ENCODE measurements around the gene ARSB. TPM values are rescaled to one million over a fixed set of nuclear protein-coding genes. Genes with fewer than 3 reads are reported as not detected.
A peak's percentile ranks its signal among the peaks of the same experiment; 100 is the strongest.

Gene ARSB
- total RNA-seq, 6 donors from 2014 or later: 9.8 to 24.1 (median 18.7) TPM

DNA sequence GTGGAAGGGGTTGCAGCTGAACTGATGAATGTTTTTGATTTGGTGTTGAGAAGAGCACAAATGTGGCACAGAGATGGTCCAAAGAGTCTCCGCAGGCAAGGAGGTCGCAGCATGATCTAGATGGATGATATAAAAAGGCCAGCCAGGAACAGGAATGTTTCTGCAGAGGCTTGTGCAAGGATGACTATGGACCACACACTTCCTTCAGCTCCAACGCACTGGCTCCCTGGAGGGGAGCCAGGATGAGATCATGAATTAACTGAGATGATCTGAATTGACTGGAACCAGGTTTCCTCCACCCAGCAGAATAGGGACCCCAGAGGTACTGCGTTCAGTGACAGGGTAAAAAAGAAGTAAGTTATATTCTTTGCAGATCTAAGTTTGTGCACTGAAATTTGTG is 89.0 kb downstream of the ARSB start:
- Histone ChIP-seq H3K4me1 (no peaks in the 10 kb centered on the region), H3K9me3 (peaks cover 0 to 3% (median 0%) of the 10 kb centered on the region in 4 donors), H3K27me3 (no peaks in the 10 kb centered on the region), H3K4me3 (no peak overlapping the region), H3K27ac (no peak overlapping the region), H3K36me3 (no peaks in the 10 kb centered on the region)
- 39 to 59% methylated on average over 4 of the region's 4 CpGs for WGBS, 2 donors
- TF ChIP-seq EP300 (IDR thresholded peaks at IDR 0.05): no peak
- TF ChIP-seq POLR2A (IDR thresholded peaks at IDR 0.05): no peak
- TF ChIP-seq, protein P1, sequence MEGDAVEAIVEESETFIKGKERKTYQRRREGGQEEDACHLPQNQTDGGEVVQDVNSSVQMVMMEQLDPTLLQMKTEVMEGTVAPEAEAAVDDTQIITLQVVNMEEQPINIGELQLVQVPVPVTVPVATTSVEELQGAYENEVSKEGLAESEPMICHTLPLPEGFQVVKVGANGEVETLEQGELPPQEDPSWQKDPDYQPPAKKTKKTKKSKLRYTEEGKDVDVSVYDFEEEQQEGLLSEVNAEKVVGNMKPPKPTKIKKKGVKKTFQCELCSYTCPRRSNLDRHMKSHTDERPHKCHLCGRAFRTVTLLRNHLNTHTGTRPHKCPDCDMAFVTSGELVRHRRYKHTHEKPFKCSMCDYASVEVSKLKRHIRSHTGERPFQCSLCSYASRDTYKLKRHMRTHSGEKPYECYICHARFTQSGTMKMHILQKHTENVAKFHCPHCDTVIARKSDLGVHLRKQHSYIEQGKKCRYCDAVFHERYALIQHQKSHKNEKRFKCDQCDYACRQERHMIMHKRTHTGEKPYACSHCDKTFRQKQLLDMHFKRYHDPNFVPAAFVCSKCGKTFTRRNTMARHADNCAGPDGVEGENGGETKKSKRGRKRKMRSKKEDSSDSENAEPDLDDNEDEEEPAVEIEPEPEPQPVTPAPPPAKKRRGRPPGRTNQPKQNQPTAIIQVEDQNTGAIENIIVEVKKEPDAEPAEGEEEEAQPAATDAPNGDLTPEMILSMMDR (IDR thresholded peaks at IDR 0.05): no peak
- TF ChIP-seq POLR2AphosphoS5 (IDR thresholded peaks at IDR 0.05): no peak
- no peak for DNase-seq
- peak; percentile 63 to 82 for ATAC-seq (ENCODE audit: low FRiP score in 2 of 2)

DNA sequence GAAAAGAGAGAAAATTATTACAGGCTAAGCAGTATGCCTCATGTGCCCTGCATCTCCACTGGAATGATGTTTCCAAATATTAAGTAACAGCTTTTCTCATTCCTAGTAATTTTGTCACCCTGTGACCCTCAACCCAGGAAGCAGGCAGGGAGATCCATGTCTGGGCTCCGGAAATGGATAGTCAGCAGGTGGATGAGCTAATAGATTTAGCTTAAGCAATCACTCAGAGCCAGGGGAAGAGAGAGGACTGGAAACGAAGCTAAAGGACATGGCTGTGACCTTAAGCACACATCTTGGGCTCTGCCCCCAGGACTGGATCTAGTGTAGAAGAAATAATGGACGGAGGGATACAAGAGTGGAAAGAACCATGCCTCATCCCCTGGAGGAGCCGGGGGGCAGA is 89.5 kb downstream of the ARSB start:
- WGBS, 2 donors: 64 to 82% methylated on average over 4 of the region's 4 CpGs
- H3K27me3 ChIP-seq: no peaks in the 10 kb centered on the region
- H3K27ac ChIP-seq: no peak overlapping the region
- TF ChIP-seq, protein P1 (IDR thresholded peaks at IDR 0.05): no peak
- TF ChIP-seq POLR2A (IDR thresholded peaks at IDR 0.05) (no peak), EP300 (IDR thresholded peaks at IDR 0.05) (no peak), POLR2AphosphoS5 (IDR thresholded peaks at IDR 0.05) (no peak)
- DNase-seq (no peak), ATAC-seq (ENCODE audit: low FRiP score in 2 of 2) (peak in 1 of 2 donors; percentile 26)
- H3K4me3 ChIP-seq: no peak overlapping the region
- H3K36me3 ChIP-seq: no peaks in the 10 kb centered on the region
- no peaks in the 10 kb centered on the region for H3K4me1 ChIP-seq
- H3K9me3 ChIP-seq: peaks cover 0 to 3% (median 0%) of the 10 kb centered on the region in 4 donors

DNA sequence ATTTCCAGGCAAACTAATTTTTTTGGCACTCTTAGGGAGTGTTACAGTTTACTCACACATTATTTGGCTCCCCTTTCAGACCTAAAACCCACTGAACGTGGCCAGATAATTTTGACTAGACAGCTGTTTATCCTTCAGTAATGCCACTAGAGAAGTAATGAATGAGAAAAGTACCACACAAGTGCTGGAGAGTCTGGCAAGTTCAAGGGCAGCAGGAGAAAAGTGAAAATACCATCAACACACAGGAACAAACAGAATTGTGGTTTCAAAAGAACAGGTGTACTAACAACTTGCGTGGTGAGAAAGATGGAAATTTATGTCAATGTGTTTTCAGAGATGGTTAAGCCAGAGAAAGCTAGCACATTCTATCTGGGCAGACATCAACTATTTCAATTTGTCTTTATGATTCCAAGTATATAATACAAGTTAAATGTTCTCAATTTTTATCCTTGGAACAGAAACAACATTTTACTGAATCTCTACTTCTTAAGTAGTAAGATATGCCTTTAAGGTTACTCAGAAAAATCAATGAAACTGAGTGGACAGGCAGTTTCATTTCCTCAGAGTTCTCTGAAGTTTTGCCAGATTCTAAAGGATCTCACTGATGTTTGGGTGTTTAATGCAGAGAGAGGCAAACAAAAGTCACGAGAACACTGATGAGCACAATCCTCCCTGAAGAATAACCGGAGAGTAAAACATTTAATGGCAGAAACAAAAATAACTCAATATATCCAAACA is 91.0 kb downstream of the ARSB start:
- H3K36me3 ChIP-seq: no peaks in the 10 kb centered on the region

DNA sequence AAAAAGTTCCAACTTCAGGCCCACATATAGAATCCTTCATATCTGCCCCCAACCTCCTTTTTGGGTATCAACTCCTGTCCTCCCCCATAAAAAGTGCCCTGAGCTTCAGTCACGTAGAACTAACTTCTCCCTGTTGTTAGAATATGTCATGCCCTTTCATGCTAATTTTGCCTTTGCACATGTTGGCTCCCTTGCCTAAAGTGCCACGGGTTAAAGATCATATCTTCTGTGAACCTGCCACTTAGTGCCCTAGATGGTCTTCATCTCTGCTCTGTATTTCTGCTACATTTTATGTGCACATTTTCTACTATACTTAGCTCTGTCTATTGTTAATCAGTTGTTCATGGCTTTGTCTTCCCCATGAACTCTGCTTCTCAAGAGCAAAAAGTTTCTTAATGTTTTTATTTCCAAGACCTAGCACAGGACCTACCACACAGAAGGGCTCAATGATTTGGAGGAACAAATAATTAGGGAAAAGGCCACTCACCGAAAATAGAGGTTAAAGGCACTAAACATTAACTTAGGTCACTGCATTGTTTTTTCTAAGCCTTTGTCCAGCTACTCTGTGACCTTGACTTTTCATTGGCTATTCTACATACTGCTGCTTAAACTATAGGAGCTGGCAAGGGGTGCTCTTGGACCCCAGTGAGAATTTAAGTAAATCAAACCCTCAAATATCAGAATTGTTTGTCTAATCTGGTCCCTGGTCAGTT is 94.3 kb downstream of the ARSB start:
- ATAC-seq (ENCODE audit: low FRiP score in 2 of 2): no peak
- H3K36me3 ChIP-seq: no peaks in the 10 kb centered on the region

More for the DNA sequence above, 91.0 kb downstream of the ARSB start:
- Histone ChIP-seq H3K27me3 (no peaks in the 10 kb centered on the region), H3K4me1 (no peaks in the 10 kb centered on the region), H3K27ac (no peak overlapping the region), H3K4me3 (no peak overlapping the region), H3K9me3 (peaks cover 0 to 3% (median 0%) of the 10 kb centered on the region in 4 donors)
- ATAC-seq (ENCODE audit: low FRiP score in 2 of 2) (no peak), DNase-seq (no peak)
- TF ChIP-seq POLR2AphosphoS5 (IDR thresholded peaks at IDR 0.05) (no peak), EP300 (IDR thresholded peaks at IDR 0.05) (no peak), POLR2A (IDR thresholded peaks at IDR 0.05) (no peak)
- WGBS, 2 donors: 61 to 63% methylated on average over 4 of the region's 4 CpGs

DNA sequence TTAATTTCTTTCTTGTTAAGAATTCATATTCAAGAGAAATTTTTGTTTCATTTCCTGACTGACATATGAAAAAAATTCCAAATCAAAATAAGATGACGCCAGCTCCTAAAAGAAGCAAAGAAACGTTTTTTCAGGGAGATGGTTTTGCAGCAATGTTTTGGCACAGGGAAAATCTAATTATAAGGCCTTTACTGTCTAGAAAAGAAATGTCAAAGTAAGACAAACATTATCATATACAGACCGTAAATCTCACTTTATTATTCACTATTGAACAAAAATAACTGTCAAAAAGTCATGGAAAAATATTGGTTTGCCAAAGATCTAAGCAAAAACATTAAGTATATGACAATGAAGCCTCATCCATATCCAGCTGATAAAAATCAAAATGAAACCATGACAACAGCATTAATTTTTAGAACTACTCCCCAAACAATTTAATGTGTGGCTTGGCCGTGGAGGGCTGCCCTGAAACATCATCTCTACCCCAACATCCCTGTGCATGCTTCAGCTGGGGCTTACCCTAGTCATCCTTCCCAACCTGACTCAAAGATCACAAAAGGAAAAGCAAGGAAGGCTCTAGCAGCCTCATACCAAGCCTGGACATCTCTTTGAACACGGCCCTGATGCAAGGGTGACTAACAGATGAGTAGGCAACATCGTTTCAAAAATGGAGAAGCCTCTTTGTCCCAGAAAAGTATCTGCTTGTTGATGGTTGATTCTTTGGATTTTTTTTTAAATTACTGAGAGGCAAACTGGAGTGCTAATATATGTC is 95.6 kb downstream of the ARSB start:
- 81 to 82% methylated on average over 6 of the region's 6 CpGs for WGBS, 2 donors
- Histone ChIP-seq H3K4me1 (peaks cover 0 to 4% (median 0%) of the 10 kb centered on the region in 4 donors), H3K4me3 (no peak overlapping the region), H3K36me3 (no peaks in the 10 kb centered on the region), H3K9me3 (no peaks in the 10 kb centered on the region), H3K27me3 (no peaks in the 10 kb centered on the region), H3K27ac (no peak overlapping the region)
- no peak for TF ChIP-seq POLR2A (IDR thresholded peaks at IDR 0.05)
- TF ChIP-seq, protein P1 (IDR thresholded peaks at IDR 0.05): no peak
- no peak for TF ChIP-seq POLR2AphosphoS5 (IDR thresholded peaks at IDR 0.05)
- ATAC-seq (ENCODE audit: low FRiP score in 2 of 2): no peak
- DNase-seq: no peak

More for the DNA sequence above, 94.3 kb downstream of the ARSB start:
- no peaks in the 10 kb centered on the region for H3K9me3 ChIP-seq
- WGBS, 2 donors: 92 to 95% methylated on average over 3 of the region's 3 CpGs
- TF ChIP-seq POLR2AphosphoS5 (IDR thresholded peaks at IDR 0.05): no peak
- TF ChIP-seq EP300 (IDR thresholded peaks at IDR 0.05): no peak
- no peak for DNase-seq
- H3K4me1 ChIP-seq: peaks cover 0 to 4% (median 0%) of the 10 kb centered on the region in 4 donors
- H3K27ac ChIP-seq: no peak overlapping the region
- H3K4me3 ChIP-seq: no peak overlapping the region
- H3K27me3 ChIP-seq: no peaks in the 10 kb centered on the region

Measured in upper lobe of left lung (tissue), 6 donors.